ENCODE measurements around the gene KRTAP24-1. TPM values are rescaled to one million over a fixed set of nuclear protein-coding genes. Genes with fewer than 3 reads are reported as not detected.

Gene KRTAP24-1
- total and polyA plus RNA-seq, 9 of the 15 experiments (the other 6 are each of a cell fraction or from before 2014, with no cell fraction given), result not detected

GRCh38 chr21:30271611-30272010 is 11.1 kb downstream of the KRTAP24-1 start:
- POLR2A ChIA-PET, result no interaction called here
- no TSS peak for BruUV-seq (replicated peaks)

GRCh38 chr21:30271156-30271555 is 11.6 kb downstream of the KRTAP24-1 start:
- H3K27ac ChIP-seq (ENCODE audit: extremely low read depth, low read depth, low read length), result no peak overlapping the region
- in situ Hi-C loops (cut with MboI), result no loop called here
- no peaks in the 10 kb centered on the region for H3K9me1 ChIP-seq (ENCODE audit: control insufficient read depth, insufficient read depth, low read length)
- WGBS (ENCODE audit: insufficient coverage, low coverage, missing lambda C conversion rate), result under 1% methylated on average over 5 of the region's 5 CpGs
- no peaks in the 10 kb centered on the region for H3K4me1 ChIP-seq (replicated peaks in 1 of 2; ENCODE audit: control insufficient read depth in 2 of 2, insufficient read depth in 2 of 2, low read length in 2 of 2)
- no peak overlapping the region for H3K4me2 ChIP-seq (ENCODE audit: insufficient read depth, low read length)
- no peak overlapping the region for H3K4me3 ChIP-seq
- H2AFZ ChIP-seq (ENCODE audit: low read depth, low read length), result no peak overlapping the region
- H4K20me1 ChIP-seq (replicated peaks; ENCODE audit: control insufficient read depth, insufficient read depth, low read length), result no peaks in the 10 kb centered on the region
- H3K9me3 ChIP-seq (replicated peaks; ENCODE audit: control insufficient read depth, insufficient read depth, low read depth, low read length), result no peaks in the 10 kb centered on the region; the same call in 1 of the 2 replicates
- ChIA-PET CTCF (ENCODE audit: low intra/inter-chr PET ratio) (no interaction called here), POLR2A (no interaction called here)
- ATAC-seq, result no peak
- intact Hi-C loops (cut with micrococcal nuclease), result no loop called here
- H3K9ac ChIP-seq (ENCODE audit: insufficient read depth in 1 of 2, low read depth in 2 of 2, low read length in 2 of 2), result no peak overlapping the region
- H3K36me3 ChIP-seq (ENCODE audit: control insufficient read depth, insufficient read depth, low read length), result no peaks in the 10 kb centered on the region
- no peaks in the 10 kb centered on the region for H3K27me3 ChIP-seq (ENCODE audit: control insufficient read depth in 2 of 2, insufficient read depth in 2 of 2, low read length in 2 of 2)
- no peak for FAIRE-seq
- H3K79me2 ChIP-seq (ENCODE audit: control insufficient read depth, insufficient read depth, low read length), result no peaks in the 10 kb centered on the region
- DNase-seq (ENCODE audit: extremely low read depth in 1 of 4, low spot score in 3 of 4), result no peak
- BruUV-seq (replicated peaks), result no TSS peak
- TF ChIP-seq EZH2 (IDR thresholded peaks at IDR 0.05; ENCODE audit: borderline replicate concordance, low read depth, low read length), result no peak
- TF ChIP-seq CREB3L1 (IDR thresholded peaks at IDR 0.05; ENCODE audit: borderline replicate concordance, low read depth), result no peak
- TF ChIP-seq MCM5 (IDR thresholded peaks at IDR 0.05; ENCODE audit: low read depth), result no peak
- TF ChIP-seq THRAP3 (IDR thresholded peaks at IDR 0.05; ENCODE audit: borderline replicate concordance), result no peak
- TF ChIP-seq NFIC (IDR thresholded peaks at IDR 0.05), result no peak
- no peak for TF ChIP-seq ZNF75A (CRISPR knock-in tag; IDR thresholded peaks at IDR 0.05)
- no peak for TF ChIP-seq SRSF3 (IDR thresholded peaks at IDR 0.05; ENCODE audit: insufficient read depth, low read length)

More at GRCh38 chr21:30271611-30272010, 11.1 kb downstream of the KRTAP24-1 start:
- H3K79me2 ChIP-seq (ENCODE audit: control insufficient read depth, insufficient read depth, low read length), result no peaks in the 10 kb centered on the region
- ATAC-seq (no peak), FAIRE-seq (no peak), DNase-seq (ENCODE audit: extremely low read depth in 1 of 4, low spot score in 3 of 4) (no peak)
- no peaks in the 10 kb centered on the region; the same call in 1 of the 2 replicates for H3K9me3 ChIP-seq (replicated peaks; ENCODE audit: control insufficient read depth, insufficient read depth, low read depth, low read length)
- no peak overlapping the region for H3K9ac ChIP-seq (ENCODE audit: insufficient read depth in 1 of 2, low read depth in 2 of 2, low read length in 2 of 2)
- 0% methylated on average over 1 of the region's 1 CpG for WGBS (ENCODE audit: insufficient coverage, low coverage, missing lambda C conversion rate)
- no peaks in the 10 kb centered on the region for H3K27me3 ChIP-seq (ENCODE audit: control insufficient read depth in 2 of 2, insufficient read depth in 2 of 2, low read length in 2 of 2)
- CTCF ChIA-PET (ENCODE audit: low intra/inter-chr PET ratio), result no interaction called here
- no peak overlapping the region for H3K4me3 ChIP-seq
- H2AFZ ChIP-seq (ENCODE audit: low read depth, low read length), result no peak overlapping the region
- intact Hi-C loops (cut with micrococcal nuclease) (no loop called here), in situ Hi-C loops (cut with MboI) (no loop called here)
- TF ChIP-seq NCOA4 (IDR thresholded peaks at IDR 0.05; ENCODE audit: partially characterized antibody) (no peak), ZNF79 (CRISPR knock-in tag; IDR thresholded peaks at IDR 0.05; ENCODE audit: low read depth) (no peak), SRSF1 (IDR thresholded peaks at IDR 0.05; ENCODE audit: low read depth, low read length) (no peak), IRF2 (CRISPR knock-in tag; IDR thresholded peaks at IDR 0.05) (no peak), POLR2A (conservative IDR thresholded peaks at IDR 0.05) (no peak), MCM2 (IDR thresholded peaks at IDR 0.05; ENCODE audit: low read depth) (no peak), ZNF584 (CRISPR knock-in tag; IDR thresholded peaks at IDR 0.05; ENCODE audit: low read depth) (no peak), ZNF436 (CRISPR knock-in tag; IDR thresholded peaks at IDR 0.05) (no peak), EGR1 (conservative IDR thresholded peaks at IDR 0.05) (no peak), RUNX1 (IDR thresholded peaks at IDR 0.05; ENCODE audit: low read depth) (no peak), ZC3H8 (IDR thresholded peaks at IDR 0.05) (no peak), ETV6 (IDR thresholded peaks at IDR 0.05; ENCODE audit: borderline replicate concordance in 1 of 2, low read depth in 2 of 2, low read length in 1 of 2) (no peak), ETV6 (CRISPR knock-in tag; IDR thresholded peaks at IDR 0.05; ENCODE audit: borderline replicate concordance) (no peak), ASH1L (IDR thresholded peaks at IDR 0.05; ENCODE audit: borderline replicate concordance, low read depth, partially characterized antibody) (no peak), ZNF232 (CRISPR knock-in tag; IDR thresholded peaks at IDR 0.05) (no peak), NFRKB (IDR thresholded peaks at IDR 0.05; ENCODE audit: low read depth) (no peak)
- H3K4me2 ChIP-seq (ENCODE audit: insufficient read depth, low read length), result no peak overlapping the region
- H3K36me3 ChIP-seq (ENCODE audit: control insufficient read depth, insufficient read depth, low read length), result no peaks in the 10 kb centered on the region
- no peaks in the 10 kb centered on the region for H3K4me1 ChIP-seq (replicated peaks in 1 of 2; ENCODE audit: control insufficient read depth in 2 of 2, insufficient read depth in 2 of 2, low read length in 2 of 2)
- H3K9me1 ChIP-seq (ENCODE audit: control insufficient read depth, insufficient read depth, low read length), result no peaks in the 10 kb centered on the region
- no peak overlapping the region for H3K27ac ChIP-seq (ENCODE audit: extremely low read depth, low read depth, low read length)
- H4K20me1 ChIP-seq (replicated peaks; ENCODE audit: control insufficient read depth, insufficient read depth, low read length), result no peaks in the 10 kb centered on the region

Data from K562 (cell line).